ENCODE results near the gene DENND6B. TPM values are rescaled to one million over a fixed set of nuclear protein-coding genes. Genes with fewer than 3 reads are reported as not detected.
A peak's percentile ranks its signal among the peaks of the same experiment; 100 is the strongest.

The DENND6B gene
- total RNA-seq, 6 donors from 2014 or later, result 9.5 to 24.1 (median 12.7) TPM

DNA sequence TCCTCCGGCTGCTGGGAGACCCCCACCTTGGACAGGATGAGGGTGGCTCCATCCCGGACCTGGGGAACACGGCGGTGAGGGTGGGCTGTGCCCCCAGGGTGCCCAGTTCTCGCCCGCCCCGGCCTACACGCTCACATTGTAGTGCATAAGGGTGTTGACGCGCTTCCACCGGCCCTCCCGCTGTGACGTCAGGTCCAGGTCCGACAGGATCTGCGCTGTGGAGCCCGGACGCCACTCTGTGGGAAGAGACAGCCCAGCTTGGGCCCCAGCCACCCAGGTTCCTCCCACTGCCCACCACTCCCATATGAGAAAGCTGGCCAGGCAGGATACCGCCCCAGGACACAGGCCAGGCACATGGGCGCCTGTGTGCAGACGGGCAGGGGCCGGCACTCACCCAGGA is 48.4 kb downstream of the DENND6B start:
- H3K9me3 ChIP-seq, result no peaks in the 10 kb centered on the region
- H3K27me3 ChIP-seq, result no peaks in the 10 kb centered on the region
- DNase-seq (no peak), ATAC-seq (ENCODE audit: low FRiP score in 2 of 2) (no peak)
- TF ChIP-seq EP300 (IDR thresholded peaks at IDR 0.05) (no peak), POLR2A (IDR thresholded peaks at IDR 0.05) (no peak), CTCF (IDR thresholded peaks at IDR 0.05) (no peak), POLR2AphosphoS5 (IDR thresholded peaks at IDR 0.05) (no peak)
- H3K4me1 ChIP-seq, result peaks cover 2 to 48% (median 21%) of the 10 kb centered on the region in 4 donors
- 93 to 94% methylated on average over 4 to 10 of the region's 21 CpGs for WGBS, 2 donors
- H3K4me3 ChIP-seq, result no peak overlapping the region
- H3K27ac ChIP-seq, result no peak overlapping the region
- peaks cover 28 to 90% (median 85%) of the 10 kb centered on the region in 4 donors for H3K36me3 ChIP-seq

DNA sequence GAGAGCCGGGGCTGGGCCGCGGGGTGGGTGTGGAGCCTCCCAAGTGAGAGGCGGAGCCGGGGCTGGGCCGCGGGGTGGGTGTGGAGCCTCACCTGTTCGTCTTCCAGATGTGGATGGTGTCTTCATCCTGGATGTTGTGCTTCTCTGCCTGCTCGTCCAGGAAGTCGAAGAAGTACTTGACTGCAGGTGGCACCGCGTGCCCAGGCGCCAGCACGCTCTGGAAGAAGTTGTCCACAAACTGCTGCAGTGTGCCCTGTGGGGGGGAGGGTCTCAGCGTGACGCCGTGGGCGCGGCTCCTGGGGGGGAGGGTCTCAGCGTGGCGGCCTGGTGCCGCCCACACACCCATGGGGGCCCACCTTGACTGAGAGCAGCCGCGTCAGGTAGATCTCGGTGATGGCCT is 49.1 kb downstream of the DENND6B start:
- Histone ChIP-seq H3K4me3 (no peak overlapping the region), H3K9me3 (no peaks in the 10 kb centered on the region), H3K27ac (no peak overlapping the region), H3K27me3 (no peaks in the 10 kb centered on the region), H3K36me3 (peaks cover 28 to 83% (median 78%) of the 10 kb centered on the region in 4 donors), H3K4me1 (peaks cover 2 to 41% (median 16%) of the 10 kb centered on the region in 4 donors)
- ATAC-seq (ENCODE audit: low FRiP score in 2 of 2) (no peak), DNase-seq (no peak)
- TF ChIP-seq POLR2AphosphoS5 (IDR thresholded peaks at IDR 0.05) (no peak), CTCF (IDR thresholded peaks at IDR 0.05) (no peak), POLR2A (IDR thresholded peaks at IDR 0.05) (no peak), EP300 (IDR thresholded peaks at IDR 0.05) (no peak)
- WGBS, 2 donors, result 76 to 90% methylated on average over 25 of the region's 25 CpGs

DNA sequence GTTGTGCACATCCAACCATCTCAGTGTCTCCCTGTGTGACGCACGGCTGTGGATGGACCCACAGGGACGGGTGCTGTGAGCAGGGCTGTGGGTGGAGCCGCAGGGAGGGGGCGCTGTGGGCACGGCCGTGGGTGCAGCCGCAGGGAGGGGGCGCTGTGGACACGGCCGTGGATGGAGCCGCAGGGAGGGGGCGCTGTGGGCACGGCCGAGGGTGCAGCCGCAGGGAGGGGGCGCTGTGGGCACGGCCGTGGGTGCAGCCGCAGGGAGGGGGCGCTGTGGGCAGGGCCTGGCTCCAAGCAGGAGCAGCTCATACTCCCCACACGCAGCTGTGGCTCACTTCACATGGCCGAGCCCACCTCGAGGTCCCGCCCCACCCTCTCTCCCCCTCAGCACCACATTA is 50.7 kb downstream of the DENND6B start:
- Histone ChIP-seq H3K4me3 (no peak overlapping the region), H3K27ac (peak overlapping the region in 2 of 4 donors; percentile 55 to 57), H3K36me3 (peaks cover 25 to 66% (median 62%) of the 10 kb centered on the region in 4 donors), H3K9me3 (no peaks in the 10 kb centered on the region), H3K27me3 (peaks cover 0 to 5% (median 2%) of the 10 kb centered on the region in 4 donors), H3K4me1 (peaks cover 14 to 41% (median 17%) of the 10 kb centered on the region in 4 donors)
- TF ChIP-seq POLR2AphosphoS5 (IDR thresholded peaks at IDR 0.05) (no peak), CTCF (IDR thresholded peaks at IDR 0.05) (peak; percentile 28 to 93 (median 51)), EP300 (IDR thresholded peaks at IDR 0.05) (no peak), POLR2A (IDR thresholded peaks at IDR 0.05) (no peak)
- DNase-seq (peak; percentile 82 to 94), ATAC-seq (ENCODE audit: low FRiP score in 2 of 2) (peak; percentile 76 to 86)
- 39 to 72% methylated on average over 24 to 25 of the region's 25 CpGs for WGBS, 2 donors

DNA sequence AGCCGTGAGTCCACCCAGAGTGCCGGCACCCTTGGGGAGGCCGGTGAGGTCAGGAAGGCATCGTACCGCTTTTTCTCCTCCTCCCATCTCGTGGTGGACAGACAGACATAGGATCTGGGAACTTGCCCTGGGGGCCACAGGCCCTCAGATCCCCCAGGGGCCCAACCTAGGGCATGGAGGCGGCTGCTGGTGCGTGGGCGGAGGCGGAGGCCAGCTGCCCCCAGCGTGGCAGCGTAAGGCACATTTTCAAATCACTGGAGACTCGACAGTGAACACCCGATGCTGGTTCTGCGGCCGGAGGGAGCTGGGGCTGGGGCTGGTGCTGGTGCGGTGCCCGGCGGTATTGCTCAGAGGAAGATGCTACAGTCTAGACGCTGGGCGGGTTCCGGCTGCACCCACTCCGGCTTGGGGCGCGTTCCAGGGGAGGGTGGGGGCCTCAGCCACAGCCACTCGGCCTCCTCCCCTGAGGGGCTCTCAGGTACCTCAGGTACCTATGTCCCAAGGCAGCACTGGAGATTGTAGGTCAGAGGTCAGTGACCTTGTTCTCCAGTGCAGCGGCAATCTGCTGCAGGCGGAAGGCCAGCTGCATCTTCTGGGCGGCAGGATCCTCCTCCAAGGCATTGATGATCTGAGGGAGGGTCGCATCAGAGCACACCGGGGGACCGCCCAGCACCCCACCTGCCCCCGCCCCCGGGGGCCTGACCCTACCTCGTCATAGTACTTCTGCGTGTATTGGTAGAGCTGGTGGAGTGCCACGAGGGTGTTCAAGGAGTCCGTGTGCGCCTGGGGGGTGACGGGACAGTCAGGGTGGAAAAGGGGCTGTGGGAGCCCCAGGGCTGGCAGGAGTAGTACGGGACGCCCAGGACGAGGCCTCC is 51.4 kb downstream of the DENND6B start:
- H3K36me3 ChIP-seq, result peaks cover 18 to 59% (median 55%) of the 10 kb centered on the region in 4 donors
- TF ChIP-seq EP300 (IDR thresholded peaks at IDR 0.05), result no peak
- TF ChIP-seq POLR2AphosphoS5 (IDR thresholded peaks at IDR 0.05), result no peak
- no peak for TF ChIP-seq POLR2A (IDR thresholded peaks at IDR 0.05)
- peak overlapping the region in 2 of 4 donors; percentile 55 to 57 for H3K27ac ChIP-seq
- no peaks in the 10 kb centered on the region for H3K9me3 ChIP-seq
- ATAC-seq (ENCODE audit: low FRiP score in 2 of 2) (no peak), DNase-seq (no peak)
- WGBS, 2 donors, result 85 to 90% methylated on average over 14 to 35 of the region's 43 CpGs
- peaks cover 21 to 46% (median 25%) of the 10 kb centered on the region in 4 donors for H3K4me1 ChIP-seq
- H3K27me3 ChIP-seq, result peaks cover 0 to 10% (median 2%) of the 10 kb centered on the region in 4 donors
- H3K4me3 ChIP-seq, result no peak overlapping the region

DNA sequence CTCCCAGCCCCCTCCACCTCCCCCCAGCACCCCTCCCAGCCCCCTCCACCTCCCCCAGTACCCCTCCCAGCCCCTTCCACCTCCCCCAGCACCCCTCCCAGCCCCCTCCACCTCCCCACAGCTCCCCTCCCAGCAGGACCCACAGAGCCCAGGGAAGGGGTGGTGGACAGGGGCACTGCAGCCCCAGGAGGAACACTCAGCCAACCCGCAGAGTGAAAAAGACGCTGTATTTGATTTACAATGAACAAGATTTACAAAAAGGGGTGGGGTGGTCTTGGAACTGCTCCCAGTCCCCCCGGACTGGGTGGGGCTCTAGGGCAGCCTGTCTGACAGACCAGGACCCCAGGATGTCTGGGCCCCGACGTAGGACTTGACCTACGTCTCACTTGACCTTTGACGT is 52.0 kb downstream of the DENND6B start:
- Histone ChIP-seq H3K4me1 (peaks cover 24 to 47% (median 27%) of the 10 kb centered on the region in 4 donors), H3K36me3 (peaks cover 18 to 53% (median 48%) of the 10 kb centered on the region in 4 donors), H3K27me3 (peaks cover 0 to 10% (median 2%) of the 10 kb centered on the region in 4 donors), H3K4me3 (no peak overlapping the region), H3K9me3 (no peaks in the 10 kb centered on the region), H3K27ac (peak overlapping the region in 1 of 4 donors; percentile 44)
- no peak for ATAC-seq (ENCODE audit: low FRiP score in 2 of 2)
- TF ChIP-seq EP300 (IDR thresholded peaks at IDR 0.05) (no peak), POLR2A (IDR thresholded peaks at IDR 0.05) (no peak), CTCF (IDR thresholded peaks at IDR 0.05) (no peak), POLR2AphosphoS5 (IDR thresholded peaks at IDR 0.05) (no peak)
- 71% methylated on average over 7 of the region's 7 CpGs; no CpG with 5 or more reads in 1 of the 2 donors for WGBS, 2 donors
- no peak for DNase-seq
